ENCODE measurements around the gene FAM185A. TPM values are rescaled to one million over a fixed set of nuclear protein-coding genes. Genes with fewer than 3 reads are reported as not detected.

FAM185A gene
- total RNA-seq, 1 donor from 2014 or later, result 10.0 TPM

DNA sequence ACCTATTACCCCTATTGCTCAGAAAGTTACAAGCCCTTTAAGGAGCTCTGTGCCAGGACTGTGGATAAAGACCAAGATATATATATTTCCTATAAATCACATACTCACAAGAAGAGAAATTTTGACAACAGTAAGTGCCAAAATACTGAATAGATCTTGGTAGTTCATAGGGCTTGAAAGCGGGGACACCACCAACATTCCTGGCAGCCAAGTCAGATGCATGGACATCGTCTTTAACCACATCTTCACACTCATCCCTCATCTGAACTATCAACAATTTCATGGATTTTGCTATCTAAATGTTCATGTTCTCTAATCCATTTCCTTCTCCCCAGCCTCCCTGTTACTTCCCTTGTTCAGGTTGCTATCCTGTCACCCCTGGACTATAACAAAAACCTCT lies 96.5 kb downstream of the FAM185A start:
- ATAC-seq (no peak), DNase-seq (no peak)
- TF ChIP-seq, protein P1, sequence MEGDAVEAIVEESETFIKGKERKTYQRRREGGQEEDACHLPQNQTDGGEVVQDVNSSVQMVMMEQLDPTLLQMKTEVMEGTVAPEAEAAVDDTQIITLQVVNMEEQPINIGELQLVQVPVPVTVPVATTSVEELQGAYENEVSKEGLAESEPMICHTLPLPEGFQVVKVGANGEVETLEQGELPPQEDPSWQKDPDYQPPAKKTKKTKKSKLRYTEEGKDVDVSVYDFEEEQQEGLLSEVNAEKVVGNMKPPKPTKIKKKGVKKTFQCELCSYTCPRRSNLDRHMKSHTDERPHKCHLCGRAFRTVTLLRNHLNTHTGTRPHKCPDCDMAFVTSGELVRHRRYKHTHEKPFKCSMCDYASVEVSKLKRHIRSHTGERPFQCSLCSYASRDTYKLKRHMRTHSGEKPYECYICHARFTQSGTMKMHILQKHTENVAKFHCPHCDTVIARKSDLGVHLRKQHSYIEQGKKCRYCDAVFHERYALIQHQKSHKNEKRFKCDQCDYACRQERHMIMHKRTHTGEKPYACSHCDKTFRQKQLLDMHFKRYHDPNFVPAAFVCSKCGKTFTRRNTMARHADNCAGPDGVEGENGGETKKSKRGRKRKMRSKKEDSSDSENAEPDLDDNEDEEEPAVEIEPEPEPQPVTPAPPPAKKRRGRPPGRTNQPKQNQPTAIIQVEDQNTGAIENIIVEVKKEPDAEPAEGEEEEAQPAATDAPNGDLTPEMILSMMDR (IDR thresholded peaks at IDR 0.05), result no peak
- Histone ChIP-seq H3K36me3 (no peaks in the 10 kb centered on the region), H3K27ac (no peak overlapping the region), H3K4me3 (no peak overlapping the region), H3K9me3 (no peaks in the 10 kb centered on the region), H3K27me3 (ENCODE audit: low read depth) (no peaks in the 10 kb centered on the region), H3K4me1 (no peaks in the 10 kb centered on the region)
- intact Hi-C loops (cut with DNase I), result no loop called here

DNA sequence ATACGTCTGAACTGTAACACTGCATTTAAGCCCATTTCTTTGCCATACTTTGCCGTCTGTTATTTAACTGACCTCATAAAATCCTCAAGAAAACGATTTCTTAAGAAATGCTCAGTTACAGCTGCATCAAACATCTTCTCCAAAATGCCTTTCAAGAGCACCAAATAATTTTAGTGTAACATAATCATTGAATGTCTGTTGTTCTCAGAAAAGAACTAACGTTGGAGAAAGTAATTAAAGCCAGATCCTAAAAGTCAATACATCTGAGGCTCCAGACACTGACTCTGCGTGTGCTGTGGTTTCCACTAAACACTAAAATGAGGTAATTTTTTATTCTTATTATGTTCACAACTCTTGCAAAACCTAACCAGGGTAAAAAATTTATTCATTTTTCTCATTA lies 100.3 kb downstream of the FAM185A start:
- ATAC-seq, result no peak
- no peak overlapping the region for H3K27ac ChIP-seq

DNA sequence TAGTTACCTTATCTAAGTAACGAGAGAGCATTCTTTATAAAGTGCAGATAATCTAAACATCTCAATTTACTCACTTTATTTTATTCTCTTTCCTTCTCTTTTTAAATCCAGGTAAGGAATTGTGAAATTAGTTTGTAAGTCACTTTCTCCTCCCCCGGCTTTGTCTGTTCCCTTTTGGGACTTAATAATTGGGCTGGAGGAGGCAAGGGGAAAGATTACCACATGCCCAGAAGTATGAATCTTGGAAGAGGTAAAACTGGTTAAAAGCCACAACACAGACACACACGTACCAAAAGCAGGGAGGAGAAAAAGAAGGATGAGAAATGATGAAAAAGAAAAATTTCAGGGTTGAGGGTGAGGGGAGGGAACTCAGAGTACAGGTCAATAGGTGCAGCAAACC lies 100.7 kb downstream of the FAM185A start:
- ATAC-seq (no peak), DNase-seq (no peak)
- intact Hi-C loops (cut with DNase I), result no loop called here
- H3K4me3 ChIP-seq, result no peak overlapping the region
- no peaks in the 10 kb centered on the region for H3K9me3 ChIP-seq
- TF ChIP-seq, protein P1 (IDR thresholded peaks at IDR 0.05), result no peak
- no peaks in the 10 kb centered on the region for H3K4me1 ChIP-seq
- H3K27ac ChIP-seq, result no peak overlapping the region
- H3K27me3 ChIP-seq (ENCODE audit: low read depth), result no peaks in the 10 kb centered on the region
- no peaks in the 10 kb centered on the region for H3K36me3 ChIP-seq

More for the DNA sequence above, 100.3 kb downstream of the FAM185A start:
- intact Hi-C loops (cut with DNase I), result no loop called here
- H3K9me3 ChIP-seq, result no peaks in the 10 kb centered on the region
- no peak for DNase-seq
- TF ChIP-seq, protein P1 (IDR thresholded peaks at IDR 0.05), result no peak
- H3K36me3 ChIP-seq, result no peaks in the 10 kb centered on the region
- no peak overlapping the region for H3K4me3 ChIP-seq
- no peaks in the 10 kb centered on the region for H3K27me3 ChIP-seq (ENCODE audit: low read depth)
- H3K4me1 ChIP-seq, result no peaks in the 10 kb centered on the region

DNA sequence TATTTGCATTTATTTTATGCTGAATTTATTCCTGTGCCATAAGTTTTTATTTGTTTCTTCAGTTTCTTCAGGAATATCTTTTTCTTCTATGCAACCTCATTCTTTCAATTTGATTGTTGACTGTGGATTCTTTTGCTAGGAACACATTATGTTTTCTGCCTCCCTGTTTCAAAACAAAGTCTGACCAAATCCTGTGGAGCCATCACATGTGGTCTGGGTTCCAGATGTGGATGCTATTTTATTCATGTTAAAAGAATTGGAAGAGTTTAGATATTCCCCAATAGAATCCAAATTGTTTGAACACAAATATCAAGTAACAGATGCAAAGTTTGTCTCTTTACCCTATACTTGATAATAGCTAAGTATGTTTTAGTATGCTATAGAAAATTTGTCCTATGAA lies 107.2 kb downstream of the FAM185A start:
- ATAC-seq, result no peak
- DNase-seq, result no peak
- Histone ChIP-seq H3K9me3 (no peaks in the 10 kb centered on the region), H3K27me3 (ENCODE audit: low read depth) (no peaks in the 10 kb centered on the region), H3K4me1 (no peaks in the 10 kb centered on the region), H3K36me3 (no peaks in the 10 kb centered on the region), H3K4me3 (no peak overlapping the region), H3K27ac (no peak overlapping the region)
- TF ChIP-seq, protein P1 (IDR thresholded peaks at IDR 0.05), result no peak
- intact Hi-C loops (cut with DNase I), result no loop called here

Other genes starting within 250 kb of the FAM185A start
- 22.6 TPM for gene RASA4B, start 231.2 kb upstream of the FAM185A start, total RNA-seq
- gene UPK3BL2, start 205.3 kb upstream of the FAM185A start, total RNA-seq, result 26.9 TPM
- not detected for gene SPDYE2, start 197.8 kb upstream of the FAM185A start, total RNA-seq
- 58.1 TPM for gene POLR2J3, start 176.4 kb upstream of the FAM185A start, total RNA-seq
- gene RASA4, start 132.2 kb upstream of the FAM185A start, total RNA-seq, result 47.1 TPM
- 35.5 TPM for gene UPK3BL1, start 106.2 kb upstream of the FAM185A start, total RNA-seq
- gene SPDYE2B, start 98.7 kb upstream of the FAM185A start, total RNA-seq, result not detected
- gene POLR2J2, start 77.3 kb upstream of the FAM185A start, total RNA-seq, result 14.8 TPM
- gene LRRC17, start 164.0 kb downstream of the FAM185A start, total RNA-seq, result 1.5 TPM

Data from lower lobe of right lung (tissue), 2 donors.